Lower lobe of right lung (tissue), 2 donors: ENCODE measurements around the gene PPBP. TPM values are rescaled to one million over a fixed set of nuclear protein-coding genes. Genes with fewer than 3 reads are reported as not detected.

ENCODE experiments used
- ATAC-seq, 2 donors: fragments of 200-7000 bp; cut with Tn5 transposase; one replicate each; pipeline ENCODE4 v1.9.1; 2020 to 2022; ENCODE audit warnings: mild to moderate bottlenecking in 2 of 2, moderate library complexity in 2 of 2
- DNase-seq: peaks from one replicate; pipeline ENCODE4 v3.0.0-alpha.2; 2020
- H3K27ac ChIP-seq: fragments of 200-600 bp; one replicate; pipeline ENCODE4 v1.8.0; 2022
- H3K27me3 ChIP-seq: fragments of 200-600 bp; one replicate; pipeline ENCODE4 v1.8.0; 2022; ENCODE audit warnings: low read depth
- H3K36me3 ChIP-seq: fragments of 200-600 bp; one replicate; pipeline ENCODE4 v1.8.0; 2022; ENCODE audit warnings: mild to moderate bottlenecking
- H3K4me1 ChIP-seq: fragments of 200-600 bp; one replicate; pipeline ENCODE4 v1.8.0; 2022
- H3K4me3 ChIP-seq: fragments of 200-600 bp; one replicate; pipeline ENCODE4 v1.8.0; 2022; ENCODE audit warnings: mild to moderate bottlenecking
- H3K9me3 ChIP-seq: fragments of 200-600 bp; one replicate; pipeline ENCODE4 v1.8.0; 2022
- intact Hi-C: fragments of 100-400 bp; cut with DNase I; formaldehyde crosslinking; loops from one replicate; pipeline ENCODE4 v1.11.0; 2022
- long read RNA-seq: library from polyadenylated mRNA; unstranded; transcript quantifications from one replicate; pipeline ENCODE4 v2.0.0, GENCODE V29; 2021
- total RNA-seq: library from RNA; stranded (reverse); fragmentation: NEBNext Ultra II Directional; extraction: Animal tissue kit (Norgen Biotek cat#: 25700); gene quantifications from one replicate; pipeline ENCODE4 v1.2.1, GENCODE V29; 2021
- TF ChIP-seq, protein P1 (sequence below): fragments of 200-600 bp; IDR thresholded peaks from one replicate; pipeline ENCODE4 v1.8.0; 2022; ENCODE audit warnings: antibody characterized with exemption, mild to moderate bottlenecking
- donor health status: DM: no; HTN: yes; CAD: no; lungs with severe emphysema.

Gene PPBP, protein sequence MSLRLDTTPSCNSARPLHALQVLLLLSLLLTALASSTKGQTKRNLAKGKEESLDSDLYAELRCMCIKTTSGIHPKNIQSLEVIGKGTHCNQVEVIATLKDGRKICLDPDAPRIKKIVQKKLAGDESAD
- total RNA-seq: 9.7 TPM
- long read RNA-seq, partial matches to known transcripts: 0 of 4 reads
- long read RNA-seq, other reads (novel, unspliced or antisense): 0 of 4 reads

DNA sequence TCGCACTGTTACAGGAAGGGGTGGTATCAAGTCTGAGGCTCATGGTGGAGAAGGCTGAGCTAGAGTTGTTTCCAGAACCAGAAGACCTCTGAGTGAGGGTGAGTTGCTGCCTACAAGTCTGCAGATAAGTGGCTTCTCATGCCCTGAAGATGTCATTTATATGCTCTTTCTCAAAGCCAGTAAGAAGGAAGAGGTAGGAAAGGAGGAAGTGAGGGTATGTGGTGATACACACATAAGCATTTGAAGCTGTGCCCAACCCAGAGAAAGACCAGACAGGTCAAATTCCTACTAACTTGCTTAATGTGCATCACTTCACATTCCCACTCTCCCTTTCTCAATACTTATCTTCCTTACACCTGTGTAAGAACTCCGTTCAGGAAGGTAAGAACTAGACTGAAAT is at the start of gene PPBP:
PPBP (minus strand) TSS at position 130 of the 400 bp plus-strand sequence; CDS start at position 43, 87 bp downstream.
- Histone ChIP-seq H3K4me1 (no peaks in the 10 kb centered on the region), H3K4me3 (no peak within 1 kb of the TSS), H3K9me3 (no peaks in the 10 kb centered on the region), H3K27me3 (no peaks in the 10 kb centered on the region), H3K36me3 (no peaks in the 10 kb centered on the region), H3K27ac (no peak within 1 kb of the TSS)
- TF ChIP-seq, protein P1, sequence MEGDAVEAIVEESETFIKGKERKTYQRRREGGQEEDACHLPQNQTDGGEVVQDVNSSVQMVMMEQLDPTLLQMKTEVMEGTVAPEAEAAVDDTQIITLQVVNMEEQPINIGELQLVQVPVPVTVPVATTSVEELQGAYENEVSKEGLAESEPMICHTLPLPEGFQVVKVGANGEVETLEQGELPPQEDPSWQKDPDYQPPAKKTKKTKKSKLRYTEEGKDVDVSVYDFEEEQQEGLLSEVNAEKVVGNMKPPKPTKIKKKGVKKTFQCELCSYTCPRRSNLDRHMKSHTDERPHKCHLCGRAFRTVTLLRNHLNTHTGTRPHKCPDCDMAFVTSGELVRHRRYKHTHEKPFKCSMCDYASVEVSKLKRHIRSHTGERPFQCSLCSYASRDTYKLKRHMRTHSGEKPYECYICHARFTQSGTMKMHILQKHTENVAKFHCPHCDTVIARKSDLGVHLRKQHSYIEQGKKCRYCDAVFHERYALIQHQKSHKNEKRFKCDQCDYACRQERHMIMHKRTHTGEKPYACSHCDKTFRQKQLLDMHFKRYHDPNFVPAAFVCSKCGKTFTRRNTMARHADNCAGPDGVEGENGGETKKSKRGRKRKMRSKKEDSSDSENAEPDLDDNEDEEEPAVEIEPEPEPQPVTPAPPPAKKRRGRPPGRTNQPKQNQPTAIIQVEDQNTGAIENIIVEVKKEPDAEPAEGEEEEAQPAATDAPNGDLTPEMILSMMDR: no peak
- no peak for DNase-seq
- intact Hi-C loops: no loop called here
- ATAC-seq: no peak

DNA sequence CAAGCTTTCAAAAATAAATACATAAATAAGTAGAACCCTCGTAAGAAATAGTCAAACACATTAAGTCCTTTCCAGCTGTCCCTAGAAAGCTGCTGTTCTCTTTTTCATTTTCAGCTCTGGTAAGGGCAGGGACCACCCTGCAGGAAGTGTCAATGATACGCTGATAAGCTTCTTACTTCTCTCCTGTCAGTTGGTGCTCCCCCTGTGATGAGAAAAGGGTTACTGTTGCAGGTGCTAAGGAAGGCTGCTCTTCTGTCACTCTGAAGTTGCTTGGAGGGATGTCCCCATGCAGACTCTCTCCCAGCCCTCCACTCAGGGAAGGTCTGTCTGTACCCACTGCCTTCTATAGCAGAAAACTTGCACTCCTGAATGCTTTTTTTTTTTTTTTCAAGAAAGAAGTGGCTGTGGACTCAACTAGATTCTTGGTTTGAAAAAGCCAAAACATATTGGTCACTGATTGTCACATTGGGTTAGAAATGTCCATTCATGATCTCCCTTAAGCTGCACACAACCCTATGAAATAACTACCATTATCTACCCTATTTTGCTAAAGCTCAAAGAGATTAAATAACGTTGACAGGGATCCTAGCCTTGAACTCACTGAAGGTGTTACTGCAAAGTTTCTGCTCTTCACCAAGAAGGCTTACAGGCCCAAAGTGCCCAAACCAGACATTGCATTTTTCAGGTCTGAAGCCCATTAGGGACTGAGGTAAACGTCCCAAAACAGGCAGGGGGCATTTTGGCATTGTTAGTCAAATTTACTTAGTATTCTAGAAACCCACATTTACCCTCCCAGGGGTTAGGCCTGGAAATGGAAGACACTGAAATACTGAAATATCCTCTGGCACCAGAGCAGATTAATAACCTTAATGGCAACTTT is 49.3 kb upstream of the PPBP start:
- no peak for ATAC-seq
- no peaks in the 10 kb centered on the region for H3K27me3 ChIP-seq
- H3K9me3 ChIP-seq: no peaks in the 10 kb centered on the region
- H3K4me1 ChIP-seq: peaks cover 5% of the 10 kb centered on the region
- no peaks in the 10 kb centered on the region for H3K36me3 ChIP-seq
- peak overlapping the region; percentile 72 for H3K4me3 ChIP-seq
- peak overlapping the region; percentile 79 for H3K27ac ChIP-seq
- intact Hi-C loops: no loop called here
- TF ChIP-seq, protein P1: no peak
- no peak for DNase-seq

DNA sequence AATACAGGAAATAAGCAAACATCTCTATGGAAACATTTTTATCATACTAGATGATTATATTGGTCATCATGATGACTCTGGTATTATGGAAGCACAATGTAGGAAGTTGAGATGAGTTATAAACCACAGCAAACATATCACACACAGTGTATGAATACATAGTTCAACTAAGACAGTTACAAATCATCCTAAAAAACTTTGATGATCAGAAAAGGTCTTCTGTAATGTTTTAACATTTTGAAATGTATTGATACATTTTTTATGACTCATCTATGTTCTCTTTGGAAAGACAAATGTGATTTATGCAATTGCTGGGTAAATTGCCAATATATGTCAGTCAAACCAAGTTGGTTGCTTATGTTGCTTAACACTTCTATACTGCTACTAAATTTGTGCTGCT is 45.7 kb upstream of the PPBP start:
- no peak for DNase-seq

DNA sequence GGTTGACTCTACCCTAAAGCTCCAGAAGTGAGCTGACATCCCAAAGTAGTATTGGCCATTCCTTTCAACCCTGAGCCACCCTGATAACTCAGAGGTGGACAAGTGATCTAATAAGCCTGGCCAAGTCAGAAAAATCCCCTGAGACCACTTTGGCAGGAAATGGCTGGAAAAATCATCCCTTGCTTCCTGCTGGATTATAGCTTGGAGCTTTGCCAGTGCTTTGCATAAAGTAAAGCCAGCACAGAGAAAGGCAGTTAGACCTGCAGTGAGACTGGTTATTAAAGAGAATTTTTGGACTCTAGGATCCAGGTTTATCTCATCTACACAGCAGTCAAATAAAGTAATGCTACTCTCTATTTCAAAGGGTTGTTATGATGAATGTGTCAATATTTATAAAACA is 44.1 kb upstream of the PPBP start:
- Histone ChIP-seq H3K27ac (no peak overlapping the region), H3K36me3 (no peaks in the 10 kb centered on the region), H3K4me1 (peaks cover 3% of the 10 kb centered on the region), H3K9me3 (no peaks in the 10 kb centered on the region), H3K4me3 (no peak overlapping the region), H3K27me3 (no peaks in the 10 kb centered on the region)
- no peak for ATAC-seq
- DNase-seq: no peak
- intact Hi-C loops: no loop called here
- TF ChIP-seq, protein P1: no peak

More for the DNA sequence above, 45.7 kb upstream of the PPBP start:
- H3K4me3 ChIP-seq: no peak overlapping the region
- intact Hi-C loops: no loop called here
- H3K27ac ChIP-seq: no peak overlapping the region
- H3K27me3 ChIP-seq: no peaks in the 10 kb centered on the region
- no peak for ATAC-seq
- H3K4me1 ChIP-seq: peaks cover 5% of the 10 kb centered on the region
- TF ChIP-seq, protein P1: no peak
- H3K9me3 ChIP-seq: no peaks in the 10 kb centered on the region
- H3K36me3 ChIP-seq: no peaks in the 10 kb centered on the region

DNA sequence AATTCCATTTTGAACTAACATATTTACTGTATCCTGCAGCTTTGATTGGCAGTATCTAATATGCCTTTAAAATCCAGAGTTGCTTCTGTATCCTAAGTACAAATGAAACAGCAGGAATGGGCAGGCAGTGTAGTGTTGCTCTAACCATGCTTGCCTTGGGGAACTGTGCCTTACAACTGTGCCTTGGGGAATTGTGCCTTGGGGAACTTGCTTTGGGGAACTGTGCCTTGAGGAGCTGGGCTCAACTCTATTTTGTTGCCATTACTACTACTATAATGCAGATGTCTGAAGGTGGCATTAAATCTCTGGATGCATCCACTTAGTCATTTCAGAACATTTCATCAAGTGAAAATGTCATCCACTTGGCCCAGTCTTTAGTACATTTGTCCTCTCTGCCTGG is 43.6 kb upstream of the PPBP start:
- DNase-seq: no peak
- H3K4me1 ChIP-seq: no peaks in the 10 kb centered on the region
- intact Hi-C loops: no loop called here
- H3K4me3 ChIP-seq: no peak overlapping the region
- no peaks in the 10 kb centered on the region for H3K36me3 ChIP-seq
- no peaks in the 10 kb centered on the region for H3K27me3 ChIP-seq
- no peak for ATAC-seq
- no peaks in the 10 kb centered on the region for H3K9me3 ChIP-seq
- no peak overlapping the region for H3K27ac ChIP-seq
- TF ChIP-seq, protein P1: no peak
